Ascending aorta (tissue), 2 donors: ENCODE results near the gene KAT2A. TPM values are rescaled to one million over a fixed set of nuclear protein-coding genes. Genes with fewer than 3 reads are reported as not detected.
"Not testable (repeated sequence)": the region's sequence is repeated elsewhere in the genome, so short reads cannot be mapped to it uniquely, and the experiment has no call there.

ENCODE experiments used
- DNase-seq, 2 donors: peaks; one replicate each; pipeline ENCODE4 v3.0.0-alpha.2; 2019; ENCODE audit warnings: low spot score in 2 of 2
- H3K27ac ChIP-seq, 2 donors: fragments of 200-600 bp; sonication (generic); one replicate each; pipeline ENCODE4 v1.5.1; 2016 to 2017; ENCODE audit warnings: mild to moderate bottlenecking in 1 of 2
- H3K27me3 ChIP-seq: fragments of 200-600 bp; sonication (generic); one replicate; pipeline ENCODE4 v1.5.1; 2017
- H3K36me3 ChIP-seq, 2 donors: fragments of 200-600 bp; sonication (generic); one replicate each; pipeline ENCODE4 v1.5.1; 2016
- H3K4me1 ChIP-seq, 2 donors: fragments of 200-600 bp; sonication (generic); one replicate each; pipeline ENCODE4 v1.5.1; 2016 to 2017; ENCODE audit warnings: mild to moderate bottlenecking in 1 of 2
- H3K4me3 ChIP-seq, 2 donors: fragments of 200-600 bp; sonication (generic); one replicate each; pipeline ENCODE4 v1.5.1; 2016 to 2017; ENCODE audit warnings: mild to moderate bottlenecking in 1 of 2
- H3K9me3 ChIP-seq, 2 donors: fragments of 200-600 bp; sonication (generic); one replicate each; pipeline ENCODE4 v1.5.1; 2016
- intact Hi-C: fragments of 100-400 bp; cut with DNase I; formaldehyde crosslinking; loops from one replicate; pipeline ENCODE4 v1.15.1; 2023
- total RNA-seq: library from RNA; depleted of rRNA; stranded (reverse); fragments of >200 nt; gene quantifications from one replicate; pipeline ENCODE4 v1.1.0, GENCODE V29; 2016
- TF ChIP-seq, protein P1 (sequence below), 3 experiments: fragments of 200-600 bp in 2 of 3; fragments of 450-650 bp in 1 of 3; sonication (generic) in 2 of 3; IDR thresholded peaks; one replicate each; pipeline ENCODE4 v1.5.1; 2016 to 2019; ENCODE audit warnings: antibody characterized with exemption in 3 of 3, mild to moderate bottlenecking in 1 of 3, moderate library complexity in 1 of 3

Gene KAT2A
- total RNA-seq, 1 donor from 2014 or later: 94.3 TPM

DNA sequence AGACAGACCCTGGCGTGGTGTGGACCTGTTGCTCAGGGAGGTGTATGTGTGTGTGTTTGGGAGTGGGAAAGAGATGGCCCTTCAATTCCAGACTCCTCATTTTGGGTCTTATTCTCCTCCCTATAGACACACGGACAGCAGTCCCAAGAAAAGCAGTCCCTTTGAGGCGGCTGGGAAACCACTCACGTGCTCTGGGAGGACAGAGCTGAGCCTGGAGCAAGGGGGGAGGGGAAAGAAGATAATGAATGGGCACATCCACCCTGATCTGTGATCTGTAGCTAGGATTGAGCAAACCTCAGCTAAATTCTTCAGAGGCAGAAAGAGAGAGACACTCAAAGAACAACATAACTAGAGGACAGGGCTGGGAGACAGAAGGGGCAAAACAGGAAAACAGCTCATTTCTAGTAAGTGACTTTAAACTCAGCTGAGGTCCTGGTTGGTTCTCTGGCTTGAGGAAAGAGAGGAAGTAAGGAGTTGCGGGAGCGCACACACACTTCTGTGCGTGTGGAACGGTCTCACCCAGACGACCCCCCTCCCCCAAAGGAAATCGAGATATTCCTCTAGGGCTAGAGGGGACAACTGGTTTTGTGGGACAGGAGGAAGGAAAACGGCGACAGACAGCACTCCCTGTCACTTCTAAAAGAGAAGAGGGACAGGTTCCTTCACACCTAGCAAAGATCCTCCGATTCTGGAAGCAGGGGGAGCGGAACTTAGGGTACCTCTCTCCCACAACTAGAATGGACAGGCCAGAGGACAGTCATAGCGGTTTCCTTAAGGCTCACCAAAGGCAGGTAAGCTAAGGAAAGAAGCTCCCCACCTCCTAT lies 33.0 kb upstream of the KAT2A start:
- intact Hi-C loops: no loop called here
- H3K9me3 ChIP-seq: no peaks in the 10 kb centered on the region
- peaks cover 7 to 11% of the 10 kb centered on the region in 2 donors for H3K36me3 ChIP-seq
- no peaks in the 10 kb centered on the region for H3K27me3 ChIP-seq
- peak overlapping the region; percentile 92 to 96 for H3K4me3 ChIP-seq
- H3K27ac ChIP-seq: peak overlapping the region; percentile 76 to 87
- DNase-seq: no peak
- TF ChIP-seq, protein P1, sequence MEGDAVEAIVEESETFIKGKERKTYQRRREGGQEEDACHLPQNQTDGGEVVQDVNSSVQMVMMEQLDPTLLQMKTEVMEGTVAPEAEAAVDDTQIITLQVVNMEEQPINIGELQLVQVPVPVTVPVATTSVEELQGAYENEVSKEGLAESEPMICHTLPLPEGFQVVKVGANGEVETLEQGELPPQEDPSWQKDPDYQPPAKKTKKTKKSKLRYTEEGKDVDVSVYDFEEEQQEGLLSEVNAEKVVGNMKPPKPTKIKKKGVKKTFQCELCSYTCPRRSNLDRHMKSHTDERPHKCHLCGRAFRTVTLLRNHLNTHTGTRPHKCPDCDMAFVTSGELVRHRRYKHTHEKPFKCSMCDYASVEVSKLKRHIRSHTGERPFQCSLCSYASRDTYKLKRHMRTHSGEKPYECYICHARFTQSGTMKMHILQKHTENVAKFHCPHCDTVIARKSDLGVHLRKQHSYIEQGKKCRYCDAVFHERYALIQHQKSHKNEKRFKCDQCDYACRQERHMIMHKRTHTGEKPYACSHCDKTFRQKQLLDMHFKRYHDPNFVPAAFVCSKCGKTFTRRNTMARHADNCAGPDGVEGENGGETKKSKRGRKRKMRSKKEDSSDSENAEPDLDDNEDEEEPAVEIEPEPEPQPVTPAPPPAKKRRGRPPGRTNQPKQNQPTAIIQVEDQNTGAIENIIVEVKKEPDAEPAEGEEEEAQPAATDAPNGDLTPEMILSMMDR (IDR thresholded peaks at IDR 0.05): no peak
- H3K4me1 ChIP-seq: peaks cover 8 to 25% of the 10 kb centered on the region in 2 donors

DNA sequence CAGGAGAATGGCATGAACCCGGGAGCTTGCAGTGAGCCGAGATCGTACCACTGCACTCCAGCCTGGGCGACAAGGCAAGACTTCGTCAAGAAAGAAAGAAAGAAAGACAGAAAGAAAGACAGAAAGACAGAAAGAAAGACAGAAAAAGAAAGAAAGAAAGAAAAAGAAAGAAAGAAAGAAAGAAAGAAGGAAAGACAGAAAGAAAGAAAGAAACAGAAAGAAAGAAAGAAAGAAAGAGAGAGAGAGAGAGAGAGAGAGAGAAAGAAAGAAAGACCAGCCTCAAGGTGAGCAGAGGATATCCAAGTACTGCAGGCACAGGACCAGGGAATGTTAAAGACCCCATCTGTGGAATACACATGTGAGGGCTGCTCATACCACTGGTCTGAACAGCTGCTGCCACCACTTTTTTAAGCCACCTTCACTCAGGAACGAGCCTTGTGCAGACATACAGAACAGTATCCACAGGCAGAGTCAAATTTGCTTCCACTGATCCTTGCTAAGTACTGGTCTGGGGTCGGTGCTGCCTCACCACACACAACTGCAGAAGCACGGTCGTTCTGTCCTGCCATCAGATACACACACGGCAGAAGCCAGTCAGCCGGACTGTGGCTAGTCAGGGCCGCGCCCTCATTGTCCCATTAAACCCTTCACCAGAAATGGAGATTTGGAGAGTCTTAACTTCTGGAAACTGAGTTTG lies 25.9 kb upstream of the KAT2A start:
- Histone ChIP-seq H3K9me3 (no peaks in the 10 kb centered on the region), H3K36me3 (peaks cover 29 to 35% of the 10 kb centered on the region in 2 donors), H3K27me3 (no peaks in the 10 kb centered on the region), H3K4me1 (peaks cover 0 to 15% of the 10 kb centered on the region in 2 donors), H3K27ac (no peak overlapping the region), H3K4me3 (no peak overlapping the region)
- no peak for DNase-seq
- intact Hi-C loops: no loop called here
- TF ChIP-seq, protein P1 (IDR thresholded peaks at IDR 0.05): no peak

DNA sequence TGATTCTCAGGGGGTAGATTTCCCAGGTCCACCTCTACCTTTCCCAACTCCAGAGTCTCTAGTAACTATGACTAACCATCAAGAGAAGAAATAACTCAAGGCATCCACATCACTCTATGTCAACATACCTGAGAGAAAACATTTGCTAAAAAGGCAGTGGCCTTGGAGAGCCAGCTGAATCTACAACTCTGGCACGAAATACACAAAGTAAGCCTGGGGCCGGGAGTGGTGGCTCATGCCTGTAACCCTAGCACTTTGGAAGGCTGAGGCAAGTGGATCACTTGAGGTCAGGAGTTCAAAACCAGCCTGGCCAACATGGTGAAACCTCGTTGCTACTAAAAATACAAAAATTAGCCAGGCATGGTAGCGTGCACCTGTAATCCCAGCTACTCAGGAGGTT lies 22.0 kb upstream of the KAT2A start:
- Histone ChIP-seq H3K27ac (peak overlapping the region in 1 of 2 donors; percentile 27), H3K36me3 (peaks cover 21 to 32% of the 10 kb centered on the region in 2 donors), H3K4me1 (peaks cover 0 to 24% of the 10 kb centered on the region in 2 donors)
- DNase-seq, H3K27me3 ChIP-seq, H3K9me3 ChIP-seq, intact Hi-C loops, H3K4me3 ChIP-seq: not testable (repeated sequence)

DNA sequence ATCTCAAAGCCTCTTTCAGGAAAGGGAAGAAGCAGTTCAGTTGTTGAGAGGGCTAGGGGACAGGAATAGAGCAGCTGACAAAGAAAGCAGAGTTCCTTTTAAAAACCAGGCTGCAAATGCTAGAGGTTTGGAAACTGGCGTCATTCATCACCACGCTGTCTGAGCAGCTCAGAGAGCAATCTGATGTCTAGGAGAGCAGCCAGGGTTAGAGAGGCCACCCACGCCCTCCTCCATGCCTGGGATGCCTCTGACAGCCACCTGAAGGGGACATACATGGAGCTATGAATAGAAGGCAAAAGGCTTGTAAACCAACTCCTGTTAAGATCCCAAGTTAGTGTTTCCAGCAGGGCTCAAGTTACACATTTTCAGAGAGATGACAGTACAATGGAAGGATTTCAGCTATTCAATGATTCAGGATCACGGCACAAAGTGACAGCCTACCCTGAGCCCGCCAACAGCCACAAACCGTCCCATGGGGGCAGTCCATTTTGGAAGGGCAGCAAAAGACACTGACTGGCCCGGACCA lies 21.3 kb upstream of the KAT2A start:
- TF ChIP-seq, protein P1 (IDR thresholded peaks at IDR 0.05): no peak
- H3K4me3 ChIP-seq: no peak overlapping the region
- intact Hi-C loops: no loop called here
- H3K27me3 ChIP-seq: no peaks in the 10 kb centered on the region
- peak overlapping the region; percentile 45 to 56 for H3K27ac ChIP-seq
- no peak for DNase-seq
- peaks cover 16 to 29% of the 10 kb centered on the region in 2 donors for H3K36me3 ChIP-seq
- no peaks in the 10 kb centered on the region for H3K9me3 ChIP-seq
- peaks cover 0 to 24% of the 10 kb centered on the region in 2 donors for H3K4me1 ChIP-seq

DNA sequence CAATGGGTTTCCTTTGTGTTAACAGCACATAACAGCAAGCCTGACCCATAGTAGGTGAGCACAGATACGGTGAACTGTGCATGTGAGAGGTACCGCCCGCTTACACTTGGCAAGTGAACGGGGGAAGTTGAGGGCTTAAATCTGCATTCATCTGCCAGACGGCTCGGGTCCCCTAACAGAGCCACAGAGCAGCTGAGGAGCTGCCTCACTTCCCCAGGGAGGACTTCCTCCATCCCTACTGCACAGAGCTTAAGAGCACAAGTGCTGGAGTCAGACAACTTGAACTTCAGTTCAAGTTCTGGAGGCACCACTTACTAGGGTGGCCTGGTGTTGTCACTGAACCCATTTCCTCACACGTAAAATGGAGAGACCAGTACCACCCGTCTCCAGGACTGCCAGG lies 20.2 kb upstream of the KAT2A start:
- H3K4me1 ChIP-seq: peaks cover 0 to 24% of the 10 kb centered on the region in 2 donors
- TF ChIP-seq, protein P1 (IDR thresholded peaks at IDR 0.05): no peak
- H3K27ac ChIP-seq: peak overlapping the region; percentile 45 to 56
- DNase-seq: no peak
- H3K4me3 ChIP-seq: no peak overlapping the region
- H3K9me3 ChIP-seq: no peaks in the 10 kb centered on the region
- intact Hi-C loops: no loop called here
- no peaks in the 10 kb centered on the region for H3K27me3 ChIP-seq
- H3K36me3 ChIP-seq: peaks cover 5 to 28% of the 10 kb centered on the region in 2 donors

DNA sequence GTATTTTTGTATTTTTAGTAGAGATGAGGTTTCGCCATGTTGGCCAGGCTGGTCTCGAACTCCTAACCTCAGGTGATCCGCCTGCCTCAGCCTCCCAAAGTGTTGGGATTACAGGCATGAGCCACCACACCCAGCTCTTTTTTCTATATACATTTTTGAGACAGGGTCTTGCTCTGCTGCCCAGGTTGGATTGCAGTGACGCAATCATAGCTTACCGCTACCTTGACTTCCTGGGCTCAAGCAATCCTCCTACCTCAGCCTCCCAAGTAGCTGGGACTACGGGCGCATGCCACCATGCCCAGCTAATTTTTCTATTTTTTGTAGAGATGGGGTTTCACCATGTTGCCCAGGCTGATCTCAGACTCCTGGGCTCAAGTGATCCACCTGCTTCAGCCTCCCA lies 19.5 kb upstream of the KAT2A start:
- intact Hi-C loops, H3K4me3 ChIP-seq: not testable (repeated sequence)
- H3K27ac ChIP-seq: peak overlapping the region in 1 of 2 donors; percentile 56

More for the DNA sequence above, 19.5 kb upstream of the KAT2A start:
- not testable (repeated sequence) for DNase-seq, H3K27me3 ChIP-seq, H3K9me3 ChIP-seq
- peaks cover 3 to 27% of the 10 kb centered on the region in 2 donors for H3K36me3 ChIP-seq
- peaks cover 0 to 24% of the 10 kb centered on the region in 2 donors for H3K4me1 ChIP-seq
